CD4-positive, alpha-beta T cell treated with Interleukin-6 at 100 ng/mL for 8 hours (primary cell): ENCODE measurements around the gene NFIB.

Experiments used
- DNase-seq: peaks from one replicate; pipeline ENCODE4 v3.0.0-alpha.2; 2020; ENCODE audit warnings: mixed read lengths, low spot score

NFIB gene

GRCh38 chr9:14185016-14185415 lies 128.9 kb downstream of the NFIB start:
- no peak for DNase-seq

- no peak for DNase-seq
These were observed 130.9 kb downstream of the NFIB start for GRCh38 chr9:14183001-14183400.

GRCh38 chr9:14180960-14181537 lies 132.9 kb downstream of the NFIB start:
- DNase-seq, result no peak

GRCh38 chr9:14180093-14180959 lies 133.6 kb downstream of the NFIB start:
- DNase-seq, result no peak

- no peak for DNase-seq
These were observed 134.5 kb downstream of the NFIB start for GRCh38 chr9:14179449-14179848.

GRCh38 chr9:14175778-14176177 lies 138.2 kb downstream of the NFIB start:
- no peak for DNase-seq

- no peak for DNase-seq
These were observed 140.2 kb downstream of the NFIB start for GRCh38 chr9:14173713-14174112.

- no peak for DNase-seq
These were observed 142.9 kb downstream of the NFIB start for GRCh38 chr9:14170973-14171596.

- no peak for DNase-seq
These were observed 143.5 kb downstream of the NFIB start for GRCh38 chr9:14170392-14170931.

- no peak for DNase-seq
These were observed 145.6 kb downstream of the NFIB start for GRCh38 chr9:14168381-14168780.

GRCh38 chr9:14165376-14166035 lies 148.4 kb downstream of the NFIB start:
- no peak for DNase-seq

GRCh38 chr9:14164908-14165307 lies 149.0 kb downstream of the NFIB start:
- DNase-seq, result no peak

GRCh38 chr9:14159440-14160216 lies 154.3 kb downstream of the NFIB start:
- DNase-seq, result no peak

GRCh38 chr9:14158916-14159315 lies 155.0 kb downstream of the NFIB start:
- no peak for DNase-seq

GRCh38 chr9:14158136-14158813 lies 155.7 kb downstream of the NFIB start:
- no peak for DNase-seq

- DNase-seq, result no peak
These were observed 156.8 kb downstream of the NFIB start for GRCh38 chr9:14157191-14157590.

GRCh38 chr9:14156046-14156445 lies 157.9 kb downstream of the NFIB start:
- no peak for DNase-seq

GRCh38 chr9:14155237-14155636 lies 158.7 kb downstream of the NFIB start:
- DNase-seq, result no peak

GRCh38 chr9:14153310-14153720 lies 160.6 kb downstream of the NFIB start:
- no peak for DNase-seq

GRCh38 chr9:14151451-14151850 lies 162.5 kb downstream of the NFIB start:
- DNase-seq, result no peak

- no peak for DNase-seq
These were observed 165.3 kb downstream of the NFIB start for GRCh38 chr9:14148501-14149103.
